Upper lobe of right lung (tissue), 1 donor: Measurements from ENCODE around the gene CRAT. TPM values are rescaled to one million over a fixed set of nuclear protein-coding genes. Genes with fewer than 3 reads are reported as not detected.
"Not testable (repeated sequence)": the region's sequence is repeated elsewhere in the genome, so short reads cannot be mapped to it uniquely, and the experiment has no call there.

Experiments
- ATAC-seq: fragments of 200-7000 bp; cut with Tn5 transposase; one replicate; pipeline ENCODE4 v1.9.1; 2020; ENCODE audit warnings: mild to moderate bottlenecking, moderate library complexity
- DNase-seq: peaks from one replicate; pipeline ENCODE4 v3.0.0-alpha.2; 2020
- H3K27ac ChIP-seq: fragments of 200-600 bp; one replicate; pipeline ENCODE4 v1.8.0; 2022
- H3K27me3 ChIP-seq: fragments of 200-600 bp; one replicate; pipeline ENCODE4 v1.8.0; 2022; ENCODE audit warnings: mild to moderate bottlenecking
- H3K36me3 ChIP-seq: fragments of 200-600 bp; one replicate; pipeline ENCODE4 v1.8.0; 2022
- H3K4me1 ChIP-seq: fragments of 200-600 bp; one replicate; pipeline ENCODE4 v1.8.0; 2022
- H3K4me3 ChIP-seq: fragments of 200-600 bp; one replicate; pipeline ENCODE4 v1.8.0; 2022; ENCODE audit warnings: mild to moderate bottlenecking
- H3K9me3 ChIP-seq: fragments of 200-600 bp; one replicate; pipeline ENCODE4 v1.8.0; 2022
- CTCF ChIP-seq: fragments of 200-600 bp; IDR thresholded peaks from one replicate; pipeline ENCODE4 v1.8.0; 2022; ENCODE audit warnings: antibody characterized with exemption
- intact Hi-C: fragments of 100-400 bp; cut with DNase I; formaldehyde crosslinking; loops from one replicate; pipeline ENCODE4 v1.11.0; 2022
- total RNA-seq: library from RNA; stranded (reverse); fragmentation: NEBNext Ultra II Directional; extraction: Animal tissue kit (Norgen Biotek cat#: 25700); gene quantifications from one replicate; pipeline ENCODE4 v1.2.1, GENCODE V29; 2021
- donor health status: DM: no; HTN: yes; CAD: no; lungs with severe emphysema.

Gene CRAT
- total RNA-seq, 1 donor from 2014 or later = 22.8 TPM

DNA sequence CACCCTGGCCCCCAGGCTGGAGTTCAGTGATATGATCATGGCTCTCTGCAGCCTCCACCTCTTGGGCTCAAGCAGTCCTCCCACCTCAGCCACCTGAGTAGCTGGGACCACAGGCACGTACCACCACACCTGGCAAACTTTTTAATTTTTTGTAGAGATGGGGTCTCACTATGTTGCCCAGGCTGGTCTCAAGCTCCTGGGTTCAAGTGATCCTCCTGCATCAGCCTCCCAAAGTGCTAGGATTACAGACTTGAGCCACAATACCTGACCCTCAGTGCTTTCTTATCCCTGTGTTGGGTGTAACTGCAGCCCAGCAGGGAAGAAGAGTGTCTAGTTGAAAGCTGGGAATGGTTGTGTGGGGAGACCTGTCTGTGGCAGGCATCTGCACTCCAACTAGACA lies 11.5 kb upstream of the CRAT start:
- intact Hi-C loops = no loop called here
- DNase-seq = no peak
- peaks cover 7% of the 10 kb centered on the region for H3K4me1 ChIP-seq
- ATAC-seq = no peak
- no peak overlapping the region for H3K4me3 ChIP-seq
- H3K27ac ChIP-seq = no peak overlapping the region
- no peaks in the 10 kb centered on the region for H3K9me3 ChIP-seq
- no peak for TF ChIP-seq CTCF
- H3K27me3 ChIP-seq = no peaks in the 10 kb centered on the region
- H3K36me3 ChIP-seq = peaks cover 49% of the 10 kb centered on the region

- peaks cover 7% of the 10 kb centered on the region for H3K4me1 ChIP-seq
- no peak overlapping the region for H3K27ac ChIP-seq
- no peak overlapping the region for H3K4me3 ChIP-seq
- no peaks in the 10 kb centered on the region for H3K27me3 ChIP-seq
- H3K9me3 ChIP-seq = no peaks in the 10 kb centered on the region
- ATAC-seq (no peak), DNase-seq (no peak)
- intact Hi-C loops = no loop called here
- no peak for TF ChIP-seq CTCF
- H3K36me3 ChIP-seq = peaks cover 43% of the 10 kb centered on the region
Measured at GRCh38 chr9:129121483-129121882, 10.9 kb upstream of the CRAT start.

GRCh38 chr9:129118799-129119198 lies 8.2 kb upstream of the CRAT start:
- peaks cover 31% of the 10 kb centered on the region for H3K36me3 ChIP-seq
- H3K9me3 ChIP-seq = no peaks in the 10 kb centered on the region
- peaks cover 7% of the 10 kb centered on the region for H3K4me1 ChIP-seq
- no peak for TF ChIP-seq CTCF
- no peak overlapping the region for H3K27ac ChIP-seq
- H3K27me3 ChIP-seq = no peaks in the 10 kb centered on the region
- intact Hi-C loops = no loop called here
- no peak overlapping the region for H3K4me3 ChIP-seq
- no peak for ATAC-seq
- DNase-seq = no peak

GRCh38 chr9:129113645-129114304 lies 3.2 kb upstream of the CRAT start:
- H3K27ac ChIP-seq = no peak overlapping the region

DNA sequence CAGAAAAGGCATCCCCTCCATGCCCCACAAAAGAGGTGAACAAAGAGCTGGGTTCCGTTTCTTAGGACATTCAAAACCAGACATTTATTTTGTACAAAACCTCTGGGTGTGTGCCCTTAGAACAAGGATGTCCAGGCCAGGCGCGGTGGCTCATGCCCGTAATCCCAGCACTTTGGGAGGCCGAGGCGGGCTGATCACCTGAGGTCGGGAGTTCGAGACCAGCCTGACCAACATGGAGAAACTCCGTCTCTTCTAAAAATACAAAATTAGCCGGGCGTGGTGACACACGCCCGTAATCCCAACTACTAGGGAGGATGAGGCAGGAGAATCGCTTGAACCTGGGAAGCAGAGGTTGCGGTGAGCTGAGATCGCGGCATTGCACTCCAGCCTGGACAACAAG lies 1.9 kb upstream of the CRAT start:
- intact Hi-C loops = not testable (repeated sequence)

More at GRCh38 chr9:129113645-129114304, 3.2 kb upstream of the CRAT start:
- Histone ChIP-seq H3K27me3 (no peaks in the 10 kb centered on the region), H3K4me1 (peaks cover 17% of the 10 kb centered on the region), H3K9me3 (no peaks in the 10 kb centered on the region), H3K36me3 (no peaks in the 10 kb centered on the region), H3K4me3 (no peak overlapping the region)
- DNase-seq = no peak
- no peak for ATAC-seq
- no peak for TF ChIP-seq CTCF
- intact Hi-C loops = no loop called here

DNA sequence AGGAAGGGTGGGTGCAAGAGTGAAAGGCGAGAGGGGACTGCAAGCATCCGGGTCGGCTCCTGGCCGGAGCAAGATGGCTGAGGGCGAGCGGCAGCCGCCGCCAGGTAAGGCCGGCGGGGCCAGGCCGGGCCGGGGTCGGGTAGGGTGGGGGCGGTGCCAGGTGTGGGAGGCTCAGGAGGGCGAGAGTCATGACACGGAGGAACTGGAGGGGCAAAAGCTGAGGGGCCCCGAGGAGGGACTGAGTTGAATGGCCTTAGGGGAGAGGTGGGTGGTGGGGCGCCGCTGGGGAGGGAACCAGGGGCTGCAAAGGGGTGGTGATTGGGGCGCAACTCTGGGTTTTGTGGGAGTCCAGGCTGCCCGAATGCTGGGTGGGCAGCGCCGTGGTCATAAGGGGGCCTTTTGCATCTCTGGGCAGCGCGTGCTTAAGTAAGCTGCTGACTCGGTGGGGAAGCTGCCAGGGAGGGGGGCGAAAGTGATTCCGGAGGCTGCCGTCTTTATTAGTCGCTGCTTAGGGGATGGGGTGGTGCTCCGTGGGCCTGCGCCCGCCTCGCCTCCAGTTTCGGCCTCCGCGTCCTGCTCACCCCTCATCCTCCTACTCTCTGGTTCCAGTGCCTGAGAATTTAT lies 1.0 kb upstream of the CRAT start:
- H3K36me3 ChIP-seq = no peaks in the 10 kb centered on the region
- no peak for TF ChIP-seq CTCF
- intact Hi-C loops = no loop called here
- peaks cover 17% of the 10 kb centered on the region for H3K4me1 ChIP-seq
- H3K27me3 ChIP-seq = no peaks in the 10 kb centered on the region
- peak; percentile 8 for ATAC-seq
- H3K27ac ChIP-seq = peak overlapping the region; percentile 94
- H3K9me3 ChIP-seq = no peaks in the 10 kb centered on the region
- peak; percentile 77 for DNase-seq
- peak overlapping the region; percentile 89 for H3K4me3 ChIP-seq

More for the DNA sequence above, 1.9 kb upstream of the CRAT start:
- H3K4me3 ChIP-seq = peak overlapping the region; percentile 89
- H3K4me1 ChIP-seq = peaks cover 17% of the 10 kb centered on the region
- DNase-seq, H3K9me3 ChIP-seq, H3K27ac ChIP-seq, H3K27me3 ChIP-seq, ATAC-seq, H3K36me3 ChIP-seq: not testable (repeated sequence)
